Activated naive CD8-positive, alpha-beta T cell treated with anti-CD3 and anti-CD28 coated beads, Interleukin-2, amount 50 U/mL, for 16 hours (primary cell): ENCODE data around the gene SDF2L1.
"Not testable (repeated sequence)": the region's sequence is repeated elsewhere in the genome, so short reads cannot be mapped to it uniquely, and the experiment has no call there.

Source experiments
- DNase-seq: peaks from one replicate; pipeline ENCODE4 v3.0.0-alpha.2; 2020; ENCODE audit warnings: low read depth, low spot score

Gene SDF2L1

DNA sequence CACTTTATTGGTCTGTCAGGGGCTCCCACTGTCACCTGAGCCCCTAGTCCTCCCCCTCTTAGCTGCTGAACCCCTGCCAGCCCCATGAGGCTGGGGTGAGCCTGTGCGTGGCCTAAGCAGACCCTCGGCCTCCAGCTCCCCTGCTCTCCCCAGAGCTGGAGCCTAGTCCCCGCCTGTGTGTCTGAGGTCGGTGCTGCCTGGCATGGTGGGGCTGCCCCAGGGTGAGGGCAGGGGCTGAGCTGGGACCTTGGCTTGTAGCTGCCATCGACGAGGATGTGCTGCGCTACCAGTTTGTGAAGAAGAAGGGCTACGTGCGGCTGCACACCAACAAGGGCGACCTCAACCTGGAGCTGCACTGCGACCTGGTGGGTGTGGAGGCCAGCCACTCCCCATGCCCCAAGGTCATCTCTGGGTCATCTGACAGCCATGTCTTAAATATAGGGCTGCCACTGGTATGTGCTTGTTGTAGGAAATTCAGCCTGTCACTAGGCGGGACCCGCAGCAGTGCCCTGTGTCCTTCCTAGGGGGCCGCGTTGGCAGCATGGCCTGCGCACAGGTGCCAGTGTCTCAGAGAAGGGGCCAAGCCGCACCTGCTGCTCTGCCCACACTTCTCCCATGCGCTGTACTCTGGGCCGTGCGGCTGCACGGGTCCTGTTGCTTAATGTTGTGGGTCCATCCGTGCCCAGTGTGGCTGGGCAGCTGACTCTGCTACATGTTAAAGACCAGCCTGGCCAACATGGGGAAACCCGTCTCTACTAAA lies 44.7 kb downstream of the SDF2L1 start:
- DNase-seq, result no peak

GRCh38 chr22:21687685-21688259 lies 45.7 kb downstream of the SDF2L1 start:
- DNase-seq, result no peak

- no peak for DNase-seq
These were observed 46.2 kb downstream of the SDF2L1 start for GRCh38 chr22:21688341-21688705.

GRCh38 chr22:21688706-21689381 lies 46.7 kb downstream of the SDF2L1 start:
- DNase-seq, result no peak

DNA sequence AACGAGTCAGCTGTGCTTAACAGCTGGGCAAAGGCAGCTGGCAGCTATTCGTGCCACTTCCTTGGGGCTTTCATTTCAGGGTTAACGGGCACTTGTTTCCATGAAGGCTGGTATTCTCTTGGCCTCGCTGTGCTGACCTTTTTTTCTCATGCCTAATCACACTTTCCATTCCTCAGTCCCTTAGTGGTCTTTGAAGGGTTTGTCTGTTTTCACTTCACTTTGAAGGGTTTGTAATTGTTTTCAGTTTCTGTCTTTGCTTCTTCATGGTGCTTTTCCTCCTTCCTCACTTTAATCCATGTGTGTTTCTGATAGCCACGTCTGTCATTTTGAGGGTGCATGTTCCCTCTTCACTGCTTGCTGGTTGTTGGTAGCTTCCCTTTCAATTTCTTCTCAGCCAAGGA lies 48.3 kb downstream of the SDF2L1 start:
- DNase-seq, result no peak

- no peak for DNase-seq
These were observed 49.7 kb downstream of the SDF2L1 start for GRCh38 chr22:21691816-21692215.

GRCh38 chr22:21692856-21693255 lies 50.8 kb downstream of the SDF2L1 start:
- not testable (repeated sequence) for DNase-seq

DNA sequence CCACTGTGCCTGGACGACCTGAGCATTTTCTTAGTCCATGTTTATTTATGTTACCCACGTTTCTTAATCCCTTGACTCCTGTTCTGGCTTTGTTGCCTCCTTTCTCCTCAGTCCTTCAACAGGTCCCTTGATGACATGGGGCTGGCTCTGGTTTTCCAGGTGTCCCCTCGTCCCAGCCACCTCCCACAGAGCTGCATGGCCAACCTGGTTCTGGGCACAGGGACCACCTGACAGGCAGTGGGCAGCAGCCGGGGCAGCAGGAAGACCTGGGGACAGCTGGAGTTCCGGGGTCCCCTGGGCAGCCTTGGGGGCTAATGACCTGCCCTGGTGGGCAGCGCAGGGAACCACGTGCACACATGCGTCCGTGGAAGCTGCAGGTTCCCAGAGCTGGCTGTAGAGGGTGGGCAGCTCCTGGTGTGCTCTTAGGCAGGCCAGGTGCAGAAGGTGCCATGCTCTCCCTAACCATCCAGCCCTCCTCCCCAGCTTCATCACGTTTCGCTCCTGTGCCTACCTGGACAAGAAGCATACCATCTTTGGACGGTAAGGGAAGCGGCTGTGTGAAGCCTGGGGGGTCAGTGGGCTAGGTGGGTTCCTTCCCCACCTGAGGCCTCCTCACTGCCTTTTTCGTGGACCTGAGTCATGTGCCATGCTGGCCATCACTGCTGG lies 51.4 kb downstream of the SDF2L1 start:
- no peak for DNase-seq
